ENCODE data around the gene INHBC. TPM values are rescaled to one million over a fixed set of nuclear protein-coding genes. Genes with fewer than 3 reads are reported as not detected.

INHBC gene
- total RNA-seq, 2 experiments from 2014 or later, result 0.36 TPM; not detected in 1

DNA sequence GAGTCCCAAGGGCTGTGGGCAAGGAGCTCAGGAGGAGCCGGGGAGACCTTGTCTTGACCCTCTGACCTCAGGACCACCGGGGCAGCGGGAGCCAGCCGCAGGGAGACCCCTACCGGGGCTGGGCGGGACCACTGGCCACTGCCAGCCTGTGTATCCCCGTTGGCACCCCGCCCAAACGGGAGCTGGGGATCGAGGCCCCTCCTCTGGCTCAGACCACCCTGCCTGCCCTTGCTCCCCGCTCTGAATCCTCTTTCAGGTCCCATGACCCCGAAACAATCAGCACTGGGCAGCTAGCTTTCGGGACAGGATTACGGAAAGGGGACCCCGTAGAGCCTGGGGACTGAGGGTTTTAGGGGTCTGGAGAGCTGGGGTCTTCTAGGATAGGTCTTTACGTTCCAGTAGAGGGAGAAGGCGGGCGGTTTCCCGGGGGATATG, 26.3 kb downstream of the INHBC start:
- peak overlapping the region; percentile 28 for H3K27ac ChIP-seq (ENCODE audit: low read depth, low read length, poor library complexity, severe bottlenecking)
- intact Hi-C loops (cut with micrococcal nuclease; ENCODE audit: unreplicated experiment), result loop anchor here (5.0 kb wide), 1 partner anchor 219 kb away; no protein-coding TSS in a partner anchor
- BruUV-seq (replicated peaks), result no TSS peak

DNA sequence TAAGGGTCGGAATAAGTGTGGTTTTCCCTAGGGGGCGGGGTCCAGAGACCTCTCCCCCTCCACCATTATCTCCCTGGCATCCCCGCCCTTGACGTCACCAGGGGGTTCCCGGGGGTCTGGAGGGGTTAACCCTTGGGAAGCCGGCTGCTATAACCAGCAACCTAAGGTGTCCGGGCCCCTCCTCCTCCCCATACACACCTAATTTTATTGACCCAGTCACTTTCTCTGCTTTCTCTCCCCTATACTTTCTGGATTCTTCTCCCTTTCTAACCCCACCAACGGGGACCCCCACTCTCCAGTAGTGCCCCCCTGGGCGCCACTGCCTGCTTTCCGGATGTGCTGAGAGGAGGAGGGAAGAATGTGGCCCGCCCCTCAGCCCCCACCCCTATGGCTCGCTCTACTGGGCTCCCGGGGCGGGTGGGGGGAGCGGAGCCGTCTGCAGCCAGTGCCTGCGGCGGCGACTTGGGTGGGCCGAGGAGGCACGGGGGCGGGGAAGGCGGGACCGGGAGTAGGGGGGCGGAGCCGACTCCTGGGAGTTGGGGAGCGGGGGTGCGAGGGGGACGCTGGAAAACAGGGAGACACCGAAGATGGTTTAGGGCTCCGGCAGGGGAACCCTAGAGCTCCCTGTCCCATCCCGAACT, 26.8 kb downstream of the INHBC start:
- ChIA-PET CTCF (ENCODE audit: unreplicated experiment) (interaction anchor here (0.6 to 1.1 kb wide), 2 partner anchors 13 to 263 kb away, joined by 3 to 4 read pairs; no protein-coding TSS in a partner anchor), POLR2A (interaction anchor here (0.6 to 1.4 kb wide), 4 partner anchors 16 to 232 kb away, joined by 3 to 6 read pairs (median 4); partner anchors contain the start of genes ARHGAP9 and SHMT2)
- peak overlapping the region; percentile 90 for H3K4me2 ChIP-seq (ENCODE audit: low read length)
- BruUV-seq (replicated peaks), result no TSS peak
- H3K4me1 ChIP-seq (ENCODE audit: insufficient read depth, low read length, poor library complexity, severe bottlenecking), result peaks cover 26% of the 10 kb centered on the region
- no peaks in the 10 kb centered on the region for H3K79me2 ChIP-seq (ENCODE audit: insufficient read depth, low read depth, low read length)
- no peaks in the 10 kb centered on the region for H4K20me1 ChIP-seq (ENCODE audit: insufficient read depth, low read length)
- intact Hi-C loops (cut with micrococcal nuclease; ENCODE audit: unreplicated experiment), result loop anchor here (5.0 kb wide), 1 partner anchor 219 kb away; no protein-coding TSS in a partner anchor
- TF ChIP-seq CTCF (conservative IDR thresholded peaks at IDR 0.05; ENCODE audit: low read length) (no peak), EZH2phosphoT487 (IDR thresholded peaks at IDR 0.05; ENCODE audit: borderline replicate concordance, low read depth, low read length) (no peak)
- H3K4me3 ChIP-seq (ENCODE audit: low read depth, low read length, poor library complexity, severe bottlenecking), result peak overlapping the region; percentile 77
- H2AFZ ChIP-seq (ENCODE audit: low read length), result peak overlapping the region; percentile 63; the same call in 1 of the 2 replicates
- no peaks in the 10 kb centered on the region for H3K9me3 ChIP-seq (ENCODE audit: low read length)
- H3K9me2 ChIP-seq (ENCODE audit: insufficient read depth, low read length), result no peaks in the 10 kb centered on the region
- peak overlapping the region; percentile 67 for H3K27ac ChIP-seq (ENCODE audit: low read depth, low read length, poor library complexity, severe bottlenecking)
- H3K36me3 ChIP-seq (ENCODE audit: insufficient read depth, low read length), result no peaks in the 10 kb centered on the region
- peak; percentile 69 for DNase-seq (ENCODE audit: low spot score)

More for the DNA sequence above, 26.3 kb downstream of the INHBC start:
- H3K9me3 ChIP-seq (ENCODE audit: low read length), result no peaks in the 10 kb centered on the region
- peak overlapping the region; percentile 77 for H3K4me3 ChIP-seq (ENCODE audit: low read depth, low read length, poor library complexity, severe bottlenecking)
- no peaks in the 10 kb centered on the region for H3K9me2 ChIP-seq (ENCODE audit: insufficient read depth, low read length)
- H4K20me1 ChIP-seq (ENCODE audit: insufficient read depth, low read length), result no peaks in the 10 kb centered on the region
- H3K36me3 ChIP-seq (ENCODE audit: insufficient read depth, low read length), result no peaks in the 10 kb centered on the region
- peaks cover 31% of the 10 kb centered on the region for H3K4me1 ChIP-seq (ENCODE audit: insufficient read depth, low read length, poor library complexity, severe bottlenecking)
- H2AFZ ChIP-seq (ENCODE audit: low read length), result no peak overlapping the region; the same call in 1 of the 2 replicates
- peak overlapping the region; percentile 90 for H3K4me2 ChIP-seq (ENCODE audit: low read length)
- no peaks in the 10 kb centered on the region for H3K79me2 ChIP-seq (ENCODE audit: insufficient read depth, low read depth, low read length)
- no peak for TF ChIP-seq EZH2phosphoT487 (IDR thresholded peaks at IDR 0.05; ENCODE audit: borderline replicate concordance, low read depth, low read length)
- TF ChIP-seq CTCF (conservative IDR thresholded peaks at IDR 0.05; ENCODE audit: low read length), result no peak
- ChIA-PET CTCF (ENCODE audit: unreplicated experiment) (interaction anchor here (0.6 kb wide), 1 partner anchor 263 kb away, joined by 4 read pairs; no protein-coding TSS in a partner anchor), POLR2A (interaction anchor here (1.2 kb wide), 2 partner anchors 19 to 231 kb away, joined by 3 to 5 read pairs; partner anchors contain the start of genes ARHGAP9 and SHMT2)
- no peak for DNase-seq (ENCODE audit: low spot score)

Data from OCI-LY7 (cell line).